ENCODE results near the gene KCNQ5. TPM values are rescaled to one million over a fixed set of nuclear protein-coding genes. Genes with fewer than 3 reads are reported as not detected.

KCNQ5 gene
- total RNA-seq, 2 experiments from 2014 or later = 2.1 to 2.5 TPM

DNA sequence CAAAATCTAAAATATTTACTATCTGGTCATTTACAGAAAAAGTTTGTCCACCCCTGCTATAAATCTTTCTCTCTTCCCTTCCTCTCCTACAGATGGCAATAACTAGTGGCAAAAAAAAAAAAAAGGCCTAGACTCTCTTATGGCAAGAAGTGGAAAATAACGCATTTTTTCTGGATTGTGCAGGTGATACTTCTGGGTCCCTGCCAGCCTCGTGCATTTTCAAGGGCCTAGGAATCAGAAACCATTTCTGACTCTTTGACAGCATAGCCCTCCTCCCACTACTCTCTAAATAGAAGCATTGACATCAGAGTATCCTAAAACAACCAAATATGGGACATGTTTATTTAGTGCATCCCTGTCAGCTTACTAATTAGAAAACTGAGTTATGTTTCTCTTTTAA lies 352.4 kb downstream of the KCNQ5 start:
- H3K36me3 Mint-ChIP-seq (ENCODE audit: low read depth) = peaks cover 4% of the 10 kb centered on the region
- Histone ChIP-seq H3K4me3 (ENCODE audit: low read length) (no peak overlapping the region), H3K36me3 (ENCODE audit: insufficient read depth, low read length) (no peaks in the 10 kb centered on the region), H3K9me3 (ENCODE audit: control insufficient read depth in 1 of 2, insufficient read depth in 1 of 2, low read length in 2 of 2) (no peaks in the 10 kb centered on the region), H3K4me1 (ENCODE audit: insufficient read depth, low read length) (no peaks in the 10 kb centered on the region), H3K27ac (ENCODE audit: low read depth in 1 of 2, low read length in 2 of 2) (no peak overlapping the region), H3K27me3 (ENCODE audit: control insufficient read depth in 1 of 2, insufficient read depth in 2 of 2, low read length in 2 of 2) (no peaks in the 10 kb centered on the region)
- POLR2A ChIA-PET = no interaction called here
- no peak overlapping the region for H3K4me3 Mint-ChIP-seq
- CTCF ChIA-PET = interaction anchor here (0.7 kb wide), 2 partner anchors 71 to 97 kb away, joined by 3 read pairs; no protein-coding TSS in a partner anchor
- intact Hi-C loops (cut with DNase I, micrococcal nuclease) = no loop called here
- H3K9me3 Mint-ChIP-seq = peaks cover 3% of the 10 kb centered on the region
- TF ChIP-seq, protein P1, sequence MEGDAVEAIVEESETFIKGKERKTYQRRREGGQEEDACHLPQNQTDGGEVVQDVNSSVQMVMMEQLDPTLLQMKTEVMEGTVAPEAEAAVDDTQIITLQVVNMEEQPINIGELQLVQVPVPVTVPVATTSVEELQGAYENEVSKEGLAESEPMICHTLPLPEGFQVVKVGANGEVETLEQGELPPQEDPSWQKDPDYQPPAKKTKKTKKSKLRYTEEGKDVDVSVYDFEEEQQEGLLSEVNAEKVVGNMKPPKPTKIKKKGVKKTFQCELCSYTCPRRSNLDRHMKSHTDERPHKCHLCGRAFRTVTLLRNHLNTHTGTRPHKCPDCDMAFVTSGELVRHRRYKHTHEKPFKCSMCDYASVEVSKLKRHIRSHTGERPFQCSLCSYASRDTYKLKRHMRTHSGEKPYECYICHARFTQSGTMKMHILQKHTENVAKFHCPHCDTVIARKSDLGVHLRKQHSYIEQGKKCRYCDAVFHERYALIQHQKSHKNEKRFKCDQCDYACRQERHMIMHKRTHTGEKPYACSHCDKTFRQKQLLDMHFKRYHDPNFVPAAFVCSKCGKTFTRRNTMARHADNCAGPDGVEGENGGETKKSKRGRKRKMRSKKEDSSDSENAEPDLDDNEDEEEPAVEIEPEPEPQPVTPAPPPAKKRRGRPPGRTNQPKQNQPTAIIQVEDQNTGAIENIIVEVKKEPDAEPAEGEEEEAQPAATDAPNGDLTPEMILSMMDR (IDR thresholded peaks at IDR 0.05) = no peak
- H3K4me1 Mint-ChIP-seq (ENCODE audit: low read depth) = no peaks in the 10 kb centered on the region
- DNase-seq (no peak), ATAC-seq (ENCODE audit: poor library complexity) (no peak)
- no peaks in the 10 kb centered on the region for H3K27me3 Mint-ChIP-seq
- H3K27ac Mint-ChIP-seq = no peak overlapping the region

DNA sequence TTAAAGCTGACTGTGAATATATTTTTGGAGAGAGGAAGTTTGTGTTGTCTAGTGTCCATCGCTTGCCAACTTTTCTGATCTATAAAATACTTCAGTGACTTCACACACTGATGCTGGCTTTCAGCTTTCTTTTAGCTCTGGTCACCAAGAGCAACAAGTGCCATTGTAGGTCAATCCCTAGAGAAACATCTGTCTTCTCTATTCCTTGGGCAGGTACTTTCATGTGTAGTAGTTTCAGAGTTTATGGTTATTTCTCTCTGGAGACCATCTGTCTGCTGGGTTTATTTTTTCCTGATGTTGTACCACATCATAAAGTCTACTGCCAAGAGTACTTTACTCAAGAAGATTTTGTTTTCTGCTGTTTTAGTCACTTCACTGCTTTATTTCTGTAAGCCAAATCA lies 353.5 kb downstream of the KCNQ5 start:
- ATAC-seq (ENCODE audit: poor library complexity) (no peak), DNase-seq (no peak)
- POLR2A ChIA-PET = no interaction called here
- Histone ChIP-seq H3K36me3 (ENCODE audit: insufficient read depth, low read length) (no peaks in the 10 kb centered on the region), H3K4me1 (ENCODE audit: insufficient read depth, low read length) (no peaks in the 10 kb centered on the region), H3K27me3 (ENCODE audit: control insufficient read depth in 1 of 2, insufficient read depth in 2 of 2, low read length in 2 of 2) (no peaks in the 10 kb centered on the region), H3K27ac (ENCODE audit: low read depth in 1 of 2, low read length in 2 of 2) (no peak overlapping the region), H3K9me3 (ENCODE audit: control insufficient read depth in 1 of 2, insufficient read depth in 1 of 2, low read length in 2 of 2) (no peaks in the 10 kb centered on the region), H3K4me3 (ENCODE audit: low read length) (no peak overlapping the region)
- H3K36me3 Mint-ChIP-seq (ENCODE audit: low read depth) = peaks cover 4% of the 10 kb centered on the region
- TF ChIP-seq, protein P1 (IDR thresholded peaks at IDR 0.05) = no peak
- no peaks in the 10 kb centered on the region for H3K27me3 Mint-ChIP-seq
- H3K4me3 Mint-ChIP-seq = no peak overlapping the region
- H3K9me3 Mint-ChIP-seq = peaks cover 3% of the 10 kb centered on the region
- no peak overlapping the region for H3K27ac Mint-ChIP-seq
- H3K4me1 Mint-ChIP-seq (ENCODE audit: low read depth) = no peaks in the 10 kb centered on the region
- intact Hi-C loops (cut with DNase I, micrococcal nuclease) = no loop called here
- CTCF ChIA-PET = no interaction called here

DNA sequence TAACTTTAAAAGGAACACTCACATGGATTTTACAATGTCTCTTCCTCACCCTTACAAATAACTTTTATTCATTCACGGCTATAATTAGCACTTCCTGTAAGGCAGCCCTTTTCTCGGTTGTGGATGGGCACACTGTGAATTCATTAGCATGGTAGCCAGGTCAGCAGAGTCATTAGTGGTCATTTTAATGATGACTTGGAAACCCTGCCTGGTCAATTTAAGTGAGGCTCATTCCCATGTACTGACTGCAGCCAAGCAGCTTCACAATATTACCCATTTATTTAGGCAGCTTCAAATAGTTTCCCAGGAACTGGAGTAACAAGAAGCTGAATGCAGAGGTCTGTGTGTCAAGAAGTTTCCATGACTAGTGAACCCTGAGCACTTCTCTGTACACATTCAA lies 354.6 kb downstream of the KCNQ5 start:
- H3K4me1 Mint-ChIP-seq (ENCODE audit: low read depth) = no peaks in the 10 kb centered on the region
- intact Hi-C loops (cut with DNase I, micrococcal nuclease) = no loop called here
- no peaks in the 10 kb centered on the region for H3K27me3 ChIP-seq (ENCODE audit: control insufficient read depth in 1 of 2, insufficient read depth in 2 of 2, low read length in 2 of 2)
- no peak overlapping the region for H3K27ac ChIP-seq (ENCODE audit: low read depth in 1 of 2, low read length in 2 of 2)
- TF ChIP-seq, protein P1 (IDR thresholded peaks at IDR 0.05) = no peak
- H3K4me3 Mint-ChIP-seq = no peak overlapping the region
- H3K36me3 Mint-ChIP-seq (ENCODE audit: low read depth) = peaks cover 4% of the 10 kb centered on the region
- ATAC-seq (ENCODE audit: poor library complexity) = no peak
- H3K27ac Mint-ChIP-seq = no peak overlapping the region
- H3K9me3 ChIP-seq (ENCODE audit: control insufficient read depth in 1 of 2, insufficient read depth in 1 of 2, low read length in 2 of 2) = no peaks in the 10 kb centered on the region
- ChIA-PET CTCF (no interaction called here), POLR2A (no interaction called here)
- no peaks in the 10 kb centered on the region for H3K36me3 ChIP-seq (ENCODE audit: insufficient read depth, low read length)
- H3K27me3 Mint-ChIP-seq = no peaks in the 10 kb centered on the region
- peaks cover 3% of the 10 kb centered on the region for H3K9me3 Mint-ChIP-seq
- no peaks in the 10 kb centered on the region for H3K4me1 ChIP-seq (ENCODE audit: insufficient read depth, low read length)
- DNase-seq = no peak
- H3K4me3 ChIP-seq (ENCODE audit: low read length) = no peak overlapping the region

Data from CD4-positive, alpha-beta T cell (primary cell).